B cell (primary cell): ENCODE measurements around the gene EEPD1. TPM values are rescaled to one million over a fixed set of nuclear protein-coding genes. Genes with fewer than 3 reads are reported as not detected.

ENCODE experiments used
- ATAC-seq: fragments of 200-7000 bp; cut with Tn5 transposase; one replicate; pipeline ENCODE4 v1.10.0; 2021; ENCODE audit warnings: low read depth, mild to moderate bottlenecking, moderate number of reproducible peaks, moderate library complexity
- CTCF ChIA-PET: fragments of 350-600 bp; sonication (Branson Sonifier 250); formaldehyde crosslinking; loops from one replicate; lab custom pipeline; 2021; ENCODE audit warnings: antibody characterized with exemption, inconsistent platforms; lab: Charles Lee
- POLR2A ChIA-PET: fragments of 350-600 bp; sonication (Branson Sonifier 250); formaldehyde crosslinking; loops from one replicate; lab custom pipeline; 2021; ENCODE audit warnings: antibody characterized with exemption; lab: Charles Lee
- DNase-seq: peaks from one replicate; pipeline ENCODE4 v3.0.0; 2013
- H2AFZ ChIP-seq: 2 replicates; pipeline ENCODE4 v1.6.1; 2012; ENCODE audit warnings: mild to moderate bottlenecking, low read depth, low read length; ENCODE audit not compliant: insufficient read depth, poor library complexity, severe bottlenecking
- H3K27ac ChIP-seq, 2 donors: 1 replicate in 1 of 2; 2 replicates in 1 of 2; pipeline ENCODE4 v1.5.1; 2012 to 2013; ENCODE audit warnings: low read length in 2 of 2, mild to moderate bottlenecking in 2 of 2, moderate library complexity in 1 of 2
- H3K27me3 ChIP-seq, 4 experiments: fragments of 200-600 bp in 1 of 4; sonication (generic) in 1 of 4; replicated peaks in 1 of 4; 1 replicate in 2 of 4; 2 replicates in 2 of 4; pipeline versions ENCODE4 v1.6.1 to v1.7.0; 2013 to 2016; ENCODE audit warnings: low read length in 3 of 4, mild to moderate bottlenecking in 2 of 4, mixed read lengths in 1 of 4, moderate library complexity in 1 of 4; ENCODE audit not compliant: insufficient read depth in 4 of 4, control insufficient read depth in 3 of 4; ENCODE audit errors: control extremely low read depth in 1 of 4
- H3K36me3 ChIP-seq, 2 experiments: replicated peaks in 1 of 2; 1 replicate in 1 of 2; 2 replicates in 1 of 2; pipeline versions ENCODE4 v1.6.1 to v1.7.1; 2013; ENCODE audit warnings: low read length in 1 of 2; ENCODE audit not compliant: insufficient read depth in 2 of 2, control insufficient read depth in 1 of 2; ENCODE audit errors: control extremely low read depth in 1 of 2, extremely low read depth in 1 of 2
- H3K4me1 ChIP-seq, 2 donors: fragments of 200-600 bp in 1 of 2; sonication (generic) in 1 of 2; 1 replicate in 1 of 2; 2 replicates in 1 of 2; pipeline versions ENCODE4 v1.5.1 to v1.6.1; 2013 to 2017; ENCODE audit warnings: low read length in 2 of 2; ENCODE audit not compliant: control insufficient read depth in 2 of 2, insufficient read depth in 2 of 2
- H3K4me2 ChIP-seq: replicated peaks from 2 replicates; pipeline ENCODE3; 2012; ENCODE audit warnings: mild to moderate bottlenecking, low read depth, low read length; ENCODE audit not compliant: poor library complexity, severe bottlenecking
- H3K4me3 ChIP-seq, 5 experiments: fragments of 200-600 bp in 1 of 5; sonication (generic) in 1 of 5; 1 replicate in 3 of 5; 2 replicates in 2 of 5; pipeline versions ENCODE4 v1.5.1 to v1.7.0; 2011 to 2016; ENCODE audit warnings: low read length in 4 of 5, mild to moderate bottlenecking in 4 of 5, low read depth in 2 of 5, control low read depth in 1 of 5, moderate library complexity in 1 of 5; ENCODE audit not compliant: insufficient read depth in 1 of 5; ENCODE audit errors: control extremely low read depth in 1 of 5, extremely low read depth in 1 of 5
- H3K79me2 ChIP-seq: fragments of 200-600 bp; sonication (generic); one replicate; pipeline ENCODE4 v1.6.0; 2016; ENCODE audit warnings: low read length; ENCODE audit not compliant: control insufficient read depth, insufficient read depth
- H3K9ac ChIP-seq: fragments of 200-600 bp; sonication (generic); 2 replicates; pipeline ENCODE4 v1.6.1; 2017; ENCODE audit warnings: mild to moderate bottlenecking, low read length, moderate library complexity
- H3K9me3 ChIP-seq, 3 donors: one replicate each; pipeline versions ENCODE4 v1.6.1 to v1.7.1; 2013; ENCODE audit warnings: low read length in 2 of 3; ENCODE audit not compliant: control insufficient read depth in 2 of 3, insufficient read depth in 1 of 3; ENCODE audit errors: control extremely low read depth in 1 of 3
- H4K20me1 ChIP-seq: 2 replicates; pipeline ENCODE4 v1.6.0; 2012; ENCODE audit warnings: mild to moderate bottlenecking, low read length; ENCODE audit not compliant: insufficient read depth, control insufficient read depth, poor library complexity, severe bottlenecking
- H3K27ac Mint-ChIP-seq: one replicate; pipeline ENCODE4 v1.8.0; 2021; ENCODE audit warnings: mixed read lengths
- H3K27me3 Mint-ChIP-seq: one replicate; pipeline ENCODE4 v1.8.0; 2021; ENCODE audit warnings: mixed read lengths
- H3K4me1 Mint-ChIP-seq: one replicate; pipeline ENCODE4 v1.8.0; 2021; ENCODE audit warnings: mixed read lengths
- H3K4me3 Mint-ChIP-seq: one replicate; pipeline ENCODE4 v1.8.0; 2021; ENCODE audit warnings: mixed read lengths
- H3K9me3 Mint-ChIP-seq: one replicate; pipeline ENCODE4 v1.8.0; 2022; ENCODE audit warnings: mixed read lengths; ENCODE audit not compliant: insufficient read depth
- EZH2 ChIP-seq: IDR thresholded peaks from 2 replicates; pipeline ENCODE4 v1.6.1; 2012; ENCODE audit warnings: borderline replicate concordance, low read depth, mild to moderate bottlenecking, moderate library complexity, low read length; ENCODE audit not compliant: insufficient read depth, poor library complexity, severe bottlenecking
- WGBS: methylation state at CpG from one replicate; pipeline ENCODE4 v1.1.5; 2013; ENCODE audit warnings: missing lambda C conversion rate; ENCODE audit not compliant: insufficient coverage; 5-methylcytosine and 5-hydroxymethylcytosine counted together
- intact Hi-C: fragments of 100-400 bp; cut with micrococcal nuclease; formaldehyde crosslinking; loops from one replicate; pipeline ENCODE4 v1.10.0; 2022
- polyA plus RNA-seq: library from polyadenylated mRNA; depleted of rRNA; stranded (reverse); fragments of >200 nt; gene quantifications from 2 replicates; pipeline ENCODE4 v1.2.3, GENCODE V29; 2012
- total RNA-seq, 2 donors: library from RNA; stranded (reverse); fragments of 120-200 nt in 1 of 2; gene quantifications; 1 replicate in 1 of 2; 2 replicates in 1 of 2; pipeline versions ENCODE4 v1.2.3 to v1.2.4, GENCODE V29; 2013 to 2022
- TF ChIP-seq, protein P1 (sequence below): fragments of 200-600 bp; IDR thresholded peaks from one replicate; pipeline ENCODE4 v1.8.0; 2022; ENCODE audit warnings: antibody characterized with exemption, mild to moderate bottlenecking

Gene EEPD1
- total and polyA plus RNA-seq, 2 donors (not counting 1 experiment from before 2014, with no cell fraction given): 0.49 to 4.1 TPM

DNA sequence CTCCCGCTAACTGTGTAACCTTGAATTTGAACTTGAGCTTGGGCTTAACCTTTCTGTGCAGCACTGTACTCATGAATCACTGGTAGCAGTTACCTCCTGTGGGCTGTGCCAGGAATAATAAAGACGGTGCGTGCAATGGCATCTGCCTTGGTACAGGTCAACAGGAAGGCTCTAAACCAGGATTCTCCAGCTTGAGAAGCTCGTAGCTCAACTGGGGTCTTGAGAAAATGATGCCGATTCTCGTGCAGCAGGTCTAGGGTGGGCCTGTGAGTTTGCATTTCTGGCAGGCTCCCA, 124.1 kb downstream of the EEPD1 start:
- Mint-ChIP-seq H3K9me3 (no peaks in the 10 kb centered on the region), H3K4me3 (no peak overlapping the region), H3K27me3 (peaks cover 26% of the 10 kb centered on the region), H3K27ac (no peak overlapping the region), H3K4me1 (peaks cover 4% of the 10 kb centered on the region)
- Histone ChIP-seq H3K27ac (no peak overlapping the region), H3K9ac (no peak overlapping the region), H3K27me3 (no peaks in the 10 kb centered on the region), H3K9me3 (no peaks in the 10 kb centered on the region), H3K36me3 (no peaks in the 10 kb centered on the region), H3K4me2 (no peak overlapping the region), H3K4me1 (no peaks in the 10 kb centered on the region), H3K4me3 (no peak overlapping the region), H3K79me2 (no peaks in the 10 kb centered on the region), H2AFZ (no peak overlapping the region), H4K20me1 (no peaks in the 10 kb centered on the region)
- intact Hi-C loops: no loop called here
- ChIA-PET CTCF (no interaction called here), POLR2A (no interaction called here)
- ATAC-seq (no peak), DNase-seq (no peak)
- no peak for TF ChIP-seq EZH2
- TF ChIP-seq, protein P1, sequence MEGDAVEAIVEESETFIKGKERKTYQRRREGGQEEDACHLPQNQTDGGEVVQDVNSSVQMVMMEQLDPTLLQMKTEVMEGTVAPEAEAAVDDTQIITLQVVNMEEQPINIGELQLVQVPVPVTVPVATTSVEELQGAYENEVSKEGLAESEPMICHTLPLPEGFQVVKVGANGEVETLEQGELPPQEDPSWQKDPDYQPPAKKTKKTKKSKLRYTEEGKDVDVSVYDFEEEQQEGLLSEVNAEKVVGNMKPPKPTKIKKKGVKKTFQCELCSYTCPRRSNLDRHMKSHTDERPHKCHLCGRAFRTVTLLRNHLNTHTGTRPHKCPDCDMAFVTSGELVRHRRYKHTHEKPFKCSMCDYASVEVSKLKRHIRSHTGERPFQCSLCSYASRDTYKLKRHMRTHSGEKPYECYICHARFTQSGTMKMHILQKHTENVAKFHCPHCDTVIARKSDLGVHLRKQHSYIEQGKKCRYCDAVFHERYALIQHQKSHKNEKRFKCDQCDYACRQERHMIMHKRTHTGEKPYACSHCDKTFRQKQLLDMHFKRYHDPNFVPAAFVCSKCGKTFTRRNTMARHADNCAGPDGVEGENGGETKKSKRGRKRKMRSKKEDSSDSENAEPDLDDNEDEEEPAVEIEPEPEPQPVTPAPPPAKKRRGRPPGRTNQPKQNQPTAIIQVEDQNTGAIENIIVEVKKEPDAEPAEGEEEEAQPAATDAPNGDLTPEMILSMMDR: no peak
- 98% methylated on average over 6 of the region's 6 CpGs for WGBS

DNA sequence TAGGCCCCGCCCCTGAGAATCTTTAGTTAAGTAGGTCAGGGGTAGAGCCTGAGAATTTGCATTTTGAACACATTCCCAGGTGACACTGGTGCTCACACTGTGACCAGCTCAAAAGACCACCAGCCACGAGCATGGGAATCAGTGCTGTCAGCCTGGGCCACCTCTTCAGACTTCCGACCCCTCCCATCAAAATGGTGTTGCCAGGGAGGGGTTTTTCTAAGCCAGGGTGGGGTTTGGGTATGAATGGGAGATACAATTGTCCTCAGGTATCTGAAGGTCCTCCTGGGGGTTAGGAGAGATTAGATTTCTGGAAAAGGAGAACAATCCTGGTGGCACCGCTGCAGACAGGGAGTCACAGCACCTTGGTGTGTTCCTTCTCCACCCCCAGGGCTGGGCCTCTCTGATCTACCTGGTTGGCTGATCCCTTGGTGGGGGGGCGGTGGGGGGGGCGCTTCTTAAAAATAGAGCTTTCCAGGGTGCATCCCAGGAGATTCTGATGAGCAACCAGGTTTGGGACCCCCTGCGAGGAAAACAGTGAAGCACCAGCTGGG, 125.1 kb downstream of the EEPD1 start:
- Histone ChIP-seq H3K9ac (no peak overlapping the region), H3K4me1 (peaks cover 4 to 6% of the 10 kb centered on the region in 2 donors), H3K4me2 (no peak overlapping the region), H3K4me3 (no peak overlapping the region), H3K79me2 (no peaks in the 10 kb centered on the region), H4K20me1 (no peaks in the 10 kb centered on the region), H2AFZ (no peak overlapping the region), H3K27me3 (no peaks in the 10 kb centered on the region), H3K27ac (no peak overlapping the region), H3K36me3 (no peaks in the 10 kb centered on the region), H3K9me3 (no peaks in the 10 kb centered on the region)
- Mint-ChIP-seq H3K4me3 (no peak overlapping the region), H3K27ac (no peak overlapping the region), H3K9me3 (no peaks in the 10 kb centered on the region), H3K4me1 (peaks cover 11% of the 10 kb centered on the region), H3K27me3 (peaks cover 26% of the 10 kb centered on the region)
- WGBS: 86% methylated on average over 4 of the region's 7 CpGs
- DNase-seq: no peak
- ChIA-PET CTCF (no interaction called here), POLR2A (no interaction called here)
- intact Hi-C loops: no loop called here
- TF ChIP-seq EZH2: no peak
- TF ChIP-seq, protein P1: no peak
- ATAC-seq: no peak
